Activated CD8-positive, alpha-beta T cell treated with anti-CD3 and anti-CD28 coated beads for 36 hours (primary cell): Measurements from ENCODE around the gene BARX1. TPM values are rescaled to one million over a fixed set of nuclear protein-coding genes. Genes with fewer than 3 reads are reported as not detected.

Experiments used
- ATAC-seq: fragments of 200-7000 bp; cut with Tn5 transposase; one replicate; pipeline ENCODE4 v1.10.0; 2021; ENCODE audit warnings: mild to moderate bottlenecking, moderate library complexity
- CTCF ChIA-PET: fragments of 350-600 bp; sonication (Branson Sonifier 250); formaldehyde crosslinking; loops from one replicate; lab custom pipeline; 2021; ENCODE audit warnings: antibody characterized with exemption; lab: Charles Lee
- POLR2A ChIA-PET: fragments of 350-600 bp; sonication (Branson Sonifier 250); formaldehyde crosslinking; loops from one replicate; lab custom pipeline; 2021; ENCODE audit warnings: antibody characterized with exemption; lab: Charles Lee
- DNase-seq: peaks from one replicate; pipeline ENCODE4 v3.0.0-alpha.2; 2020
- H3K27ac Mint-ChIP-seq: one replicate; pipeline ENCODE4 v1.8.0; 2021; ENCODE audit warnings: mild to moderate bottlenecking, mixed read lengths
- H3K27me3 Mint-ChIP-seq: one replicate; pipeline ENCODE4 v1.8.0; 2021; ENCODE audit warnings: mixed read lengths
- H3K36me3 Mint-ChIP-seq: one replicate; pipeline ENCODE4 v1.8.0; 2021; ENCODE audit warnings: low read depth, mixed read lengths
- H3K4me1 Mint-ChIP-seq: one replicate; pipeline ENCODE4 v1.8.0; 2021; ENCODE audit warnings: low read depth, mixed read lengths
- H3K4me3 Mint-ChIP-seq: one replicate; pipeline ENCODE4 v1.8.0; 2021; ENCODE audit warnings: mild to moderate bottlenecking, moderate library complexity, mixed read lengths
- H3K9me3 Mint-ChIP-seq: one replicate; pipeline ENCODE4 v1.8.0; 2021; ENCODE audit warnings: mixed read lengths
- CTCF ChIP-seq: fragments of 200-600 bp; IDR thresholded peaks from one replicate; pipeline ENCODE4 v1.8.0; 2022; ENCODE audit warnings: antibody characterized with exemption, mild to moderate bottlenecking
- intact Hi-C: fragments of 100-400 bp; cut with micrococcal nuclease; formaldehyde crosslinking; loops from one replicate; pipeline ENCODE4 v1.10.0; 2022
- total RNA-seq, 2 experiments: library from RNA; stranded (reverse); gene quantifications; one replicate each; pipeline ENCODE4 v1.2.3, GENCODE V29; 2021

The BARX1 gene
- total RNA-seq, 2 experiments from 2014 or later, result 6.6 to 7.6 TPM

DNA sequence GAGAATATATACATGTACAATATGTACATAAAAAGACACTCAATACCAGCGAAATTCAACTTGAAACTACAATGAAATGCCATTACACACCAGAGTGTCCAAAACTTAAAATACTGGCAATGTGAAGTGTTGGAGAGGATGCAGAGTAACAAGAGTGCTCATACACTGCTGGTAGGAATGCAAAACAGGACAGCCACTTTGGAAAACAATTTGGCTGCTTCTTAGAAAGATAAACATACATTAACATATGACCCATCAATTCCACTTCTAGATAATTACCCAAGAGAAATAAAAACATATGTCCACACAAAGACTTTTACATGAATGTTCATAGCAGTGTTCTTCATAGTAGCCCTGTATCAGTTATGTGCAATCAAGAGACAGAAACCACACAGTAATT is 39.4 kb upstream of the BARX1 start:
- peaks cover 18% of the 10 kb centered on the region for H3K27me3 Mint-ChIP-seq

GRCh38 chr9:93994132-93994531 is 39.0 kb upstream of the BARX1 start:
- ChIA-PET CTCF (interaction anchor here (1.6 kb wide), 1 partner anchor 20 kb away, joined by 4 read pairs; no protein-coding TSS in a partner anchor), POLR2A (no interaction called here)
- no peak for ATAC-seq
- Mint-ChIP-seq H3K4me3 (no peak overlapping the region), H3K27me3 (peaks cover 18% of the 10 kb centered on the region), H3K4me1 (no peaks in the 10 kb centered on the region), H3K36me3 (no peaks in the 10 kb centered on the region), H3K27ac (no peak overlapping the region), H3K9me3 (peaks cover 6% of the 10 kb centered on the region)
- intact Hi-C loops, result no loop called here
- TF ChIP-seq CTCF, result no peak
- DNase-seq, result no peak

More for the DNA sequence above, 39.4 kb upstream of the BARX1 start:
- Mint-ChIP-seq H3K4me3 (no peak overlapping the region), H3K9me3 (peaks cover 6% of the 10 kb centered on the region), H3K4me1 (no peaks in the 10 kb centered on the region), H3K27ac (no peak overlapping the region), H3K36me3 (no peaks in the 10 kb centered on the region)
- intact Hi-C loops, result no loop called here
- ATAC-seq, result no peak
- no peak for DNase-seq
- ChIA-PET POLR2A (no interaction called here), CTCF (interaction anchor here (1.6 kb wide), 1 partner anchor 20 kb away, joined by 4 read pairs; no protein-coding TSS in a partner anchor)
- no peak for TF ChIP-seq CTCF

GRCh38 chr9:93992830-93993229 is 37.7 kb upstream of the BARX1 start:
- H3K9me3 Mint-ChIP-seq, result peaks cover 9% of the 10 kb centered on the region
- no peak for TF ChIP-seq CTCF
- H3K36me3 Mint-ChIP-seq, result no peaks in the 10 kb centered on the region

GRCh38 chr9:93990448-93990847 is 35.3 kb upstream of the BARX1 start:
- ATAC-seq (no peak), DNase-seq (no peak)
- Mint-ChIP-seq H3K4me1 (no peaks in the 10 kb centered on the region), H3K36me3 (peaks cover 5% of the 10 kb centered on the region), H3K27ac (no peak overlapping the region), H3K27me3 (peaks cover 31% of the 10 kb centered on the region), H3K9me3 (peaks cover 22% of the 10 kb centered on the region), H3K4me3 (no peak overlapping the region)
- CTCF ChIA-PET, result no interaction called here
- intact Hi-C loops, result no loop called here
- no peak for TF ChIP-seq CTCF
- POLR2A ChIA-PET, result no interaction called here

More at GRCh38 chr9:93992830-93993229, 37.7 kb upstream of the BARX1 start:
- Mint-ChIP-seq H3K27me3 (peaks cover 23% of the 10 kb centered on the region), H3K27ac (no peak overlapping the region), H3K4me3 (no peak overlapping the region), H3K4me1 (no peaks in the 10 kb centered on the region)
- ChIA-PET POLR2A (no interaction called here), CTCF (interaction anchor here (1.6 kb wide), 1 partner anchor 21 kb away, joined by 4 read pairs; no protein-coding TSS in a partner anchor)
- intact Hi-C loops, result no loop called here
- no peak for DNase-seq
- no peak for ATAC-seq

DNA sequence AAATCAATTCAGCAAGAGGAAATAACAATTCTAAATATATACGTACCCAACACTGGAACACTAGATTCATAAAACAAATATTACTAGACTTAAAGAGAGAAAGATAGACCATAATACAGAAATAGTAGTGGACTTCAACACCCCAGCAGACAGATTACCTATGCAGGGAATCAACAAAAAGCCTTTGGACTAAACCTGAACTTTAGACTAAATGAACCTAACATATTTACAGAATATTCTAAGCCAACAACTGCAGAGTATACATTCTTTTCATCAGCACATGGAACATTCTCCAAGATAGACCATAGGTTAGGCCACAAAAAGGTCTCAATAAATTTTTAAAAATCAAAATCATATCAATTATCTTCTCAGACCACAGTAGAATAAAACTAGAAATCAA is 32.9 kb upstream of the BARX1 start:
- no peak for ATAC-seq
- no peak overlapping the region for H3K4me3 Mint-ChIP-seq
- H3K27ac Mint-ChIP-seq, result no peak overlapping the region
- intact Hi-C loops, result no loop called here
- ChIA-PET CTCF (no interaction called here), POLR2A (no interaction called here)
- H3K9me3 Mint-ChIP-seq, result peaks cover 25% of the 10 kb centered on the region
- peaks cover 5% of the 10 kb centered on the region for H3K36me3 Mint-ChIP-seq
- DNase-seq, result no peak
- H3K4me1 Mint-ChIP-seq, result no peaks in the 10 kb centered on the region
- TF ChIP-seq CTCF, result no peak
- peaks cover 36% of the 10 kb centered on the region for H3K27me3 Mint-ChIP-seq
